Activated B cell treated with CpG ODN at 0.5 μM for 24 hours (primary cell): ENCODE measurements around the gene ARFGEF3. TPM values are rescaled to one million over a fixed set of nuclear protein-coding genes. Genes with fewer than 3 reads are reported as not detected.

ENCODE experiments used
- ATAC-seq: fragments of 200-7000 bp; cut with Tn5 transposase; one replicate; pipeline ENCODE4 v1.10.0; 2021; ENCODE audit warnings: low read depth, mild to moderate bottlenecking, moderate library complexity
- CTCF ChIA-PET: fragments of 350-600 bp; sonication (Branson Sonifier 250); formaldehyde crosslinking; loops from one replicate; lab custom pipeline; 2021; ENCODE audit warnings: antibody characterized with exemption; lab: Charles Lee
- POLR2A ChIA-PET: fragments of 350-600 bp; sonication (Branson Sonifier 250); formaldehyde crosslinking; loops from one replicate; lab custom pipeline; 2021; ENCODE audit warnings: antibody characterized with exemption; lab: Charles Lee
- DNase-seq: peaks from one replicate; pipeline ENCODE4 v3.0.0; 2022
- H3K27ac Mint-ChIP-seq: one replicate; pipeline ENCODE4 v1.8.0; 2020; ENCODE audit warnings: mixed read lengths
- H3K27me3 Mint-ChIP-seq: one replicate; pipeline ENCODE4 v1.8.0; 2021; ENCODE audit warnings: mixed read lengths
- H3K36me3 Mint-ChIP-seq: one replicate; pipeline ENCODE4 v1.8.0; 2021; ENCODE audit warnings: low read depth, mixed read lengths
- H3K4me1 Mint-ChIP-seq: one replicate; pipeline ENCODE4 v1.8.0; 2021; ENCODE audit warnings: mixed read lengths
- H3K4me3 Mint-ChIP-seq: one replicate; pipeline ENCODE4 v1.8.0; 2020; ENCODE audit warnings: mild to moderate bottlenecking, mixed read lengths
- H3K9me3 Mint-ChIP-seq: one replicate; pipeline ENCODE4 v1.8.0; 2020; ENCODE audit warnings: mixed read lengths
- CTCF ChIP-seq: fragments of 200-600 bp; IDR thresholded peaks from one replicate; pipeline ENCODE4 v1.8.0; 2022; ENCODE audit warnings: antibody characterized with exemption, mild to moderate bottlenecking
- intact Hi-C: fragments of 100-400 bp; cut with micrococcal nuclease; formaldehyde crosslinking; loops from one replicate; pipeline ENCODE4 v1.15.1; 2024
- total RNA-seq: library from RNA; stranded (reverse); gene quantifications from 2 replicates; pipeline ENCODE4 v1.2.3, GENCODE V29; 2022

The ARFGEF3 gene
- total RNA-seq = 0.02 TPM in 2 replicates

- Mint-ChIP-seq H3K27me3 (peaks cover 43% of the 10 kb centered on the region), H3K4me1 (peaks cover 15% of the 10 kb centered on the region), H3K27ac (no peak within 1 kb of the TSS), H3K4me3 (peak within 1 kb of the TSS; percentile 74), H3K36me3 (no peaks in the 10 kb centered on the region), H3K9me3 (no peaks in the 10 kb centered on the region)
- DNase-seq = peak; percentile 41
- TF ChIP-seq CTCF = no peak
- ChIA-PET POLR2A (no interaction called here), CTCF (no interaction called here)
- intact Hi-C loops = loop anchor here (1.0 to 5.0 kb wide), 2 partner anchors 243 to 611 kb away; partner anchors contain the start of genes CCDC28A and HEBP2
- peak; percentile 94 for ATAC-seq
These were observed at the start of gene ARFGEF3 for GRCh38 chr6:138161338-138162110. TSS of gene ARFGEF3 (plus strand) at chr6:138161939. CDS start at chr6:138162087, 148 bp downstream.

GRCh38 chr6:138113588-138114210, 48.0 kb upstream of the ARFGEF3 start:
- Mint-ChIP-seq H3K36me3 (no peaks in the 10 kb centered on the region), H3K9me3 (no peaks in the 10 kb centered on the region), H3K4me3 (no peak overlapping the region), H3K27ac (no peak overlapping the region), H3K4me1 (peaks cover 6% of the 10 kb centered on the region), H3K27me3 (peaks cover 18% of the 10 kb centered on the region)
- ChIA-PET CTCF (interaction anchor here (0.6 to 5.2 kb wide), 4 partner anchors 174 to 1701 kb away, joined by 3 to 64 read pairs (median 24); no protein-coding TSS in a partner anchor), POLR2A (no interaction called here)
- DNase-seq = no peak
- no peak for ATAC-seq
- intact Hi-C loops = loop anchor here (10.0 kb wide), 1 partner anchor 1261 kb away; the partner anchor contains the start of gene CITED2
- TF ChIP-seq CTCF = no peak

GRCh38 chr6:138115201-138115600, 46.5 kb upstream of the ARFGEF3 start:
- Mint-ChIP-seq H3K27ac (no peak overlapping the region), H3K36me3 (no peaks in the 10 kb centered on the region), H3K4me3 (no peak overlapping the region), H3K27me3 (peaks cover 22% of the 10 kb centered on the region), H3K4me1 (peaks cover 6% of the 10 kb centered on the region), H3K9me3 (no peaks in the 10 kb centered on the region)
- ChIA-PET CTCF (interaction anchor here (0.8 to 5.2 kb wide), 20 partner anchors 10 to 658 kb away, joined by 3 to 64 read pairs (median 5); partner anchors contain the start of gene CCDC28A), POLR2A (interaction anchor here (1.0 to 1.5 kb wide), 2 partner anchors 289 to 403 kb away, joined by 5 to 6 read pairs; partner anchors contain the start of gene HEBP2)
- TF ChIP-seq CTCF = no peak
- no peak for DNase-seq
- intact Hi-C loops = loop anchor here (5.0 to 10.0 kb wide), 2 partner anchors 1102 to 1260 kb away; partner anchors contain the start of gene CITED2
- ATAC-seq = no peak

- no peaks in the 10 kb centered on the region for H3K9me3 Mint-ChIP-seq
- ATAC-seq (peak; percentile 85), DNase-seq (no peak)
- no peaks in the 10 kb centered on the region for H3K36me3 Mint-ChIP-seq
- no peak overlapping the region for H3K4me3 Mint-ChIP-seq
- peaks cover 26% of the 10 kb centered on the region for H3K27me3 Mint-ChIP-seq
- peak; percentile 61 for TF ChIP-seq CTCF
- intact Hi-C loops = loop anchor here (1.0 to 10.0 kb wide), 9 partner anchors 171 to 1259 kb away; partner anchors contain the start of genes CITED2 and HEBP2
- H3K4me1 Mint-ChIP-seq = peaks cover 6% of the 10 kb centered on the region
- H3K27ac Mint-ChIP-seq = no peak overlapping the region
- CTCF ChIA-PET = interaction anchor here (0.7 to 5.2 kb wide), 27 partner anchors 8 to 657 kb away, joined by 3 to 64 read pairs (median 5); partner anchors contain the start of genes CCDC28A and HEBP2
- POLR2A ChIA-PET = interaction anchor here (0.6 to 1.5 kb wide), 4 partner anchors 12 to 912 kb away, joined by 3 to 7 read pairs (median 6); partner anchors contain the start of gene HEBP2
These were observed 45.7 kb upstream of the ARFGEF3 start for GRCh38 chr6:138115877-138116660.
